Ascending aorta (tissue), 2 donors: ENCODE results near the gene RRP8. TPM values are rescaled to one million over a fixed set of nuclear protein-coding genes. Genes with fewer than 3 reads are reported as not detected.

ENCODE experiments used
- DNase-seq, 2 donors: peaks; one replicate each; pipeline ENCODE4 v3.0.0-alpha.2; 2019; ENCODE audit warnings: low spot score in 2 of 2
- H3K27ac ChIP-seq, 2 donors: fragments of 200-600 bp; sonication (generic); one replicate each; pipeline ENCODE4 v1.5.1; 2016 to 2017; ENCODE audit warnings: mild to moderate bottlenecking in 1 of 2
- H3K27me3 ChIP-seq: fragments of 200-600 bp; sonication (generic); one replicate; pipeline ENCODE4 v1.5.1; 2017
- H3K36me3 ChIP-seq, 2 donors: fragments of 200-600 bp; sonication (generic); one replicate each; pipeline ENCODE4 v1.5.1; 2016
- H3K4me1 ChIP-seq, 2 donors: fragments of 200-600 bp; sonication (generic); one replicate each; pipeline ENCODE4 v1.5.1; 2016 to 2017; ENCODE audit warnings: mild to moderate bottlenecking in 1 of 2
- H3K4me3 ChIP-seq, 2 donors: fragments of 200-600 bp; sonication (generic); one replicate each; pipeline ENCODE4 v1.5.1; 2016 to 2017; ENCODE audit warnings: mild to moderate bottlenecking in 1 of 2
- H3K9me3 ChIP-seq, 2 donors: fragments of 200-600 bp; sonication (generic); one replicate each; pipeline ENCODE4 v1.5.1; 2016
- CTCF ChIP-seq, 3 experiments: fragments of 200-600 bp in 2 of 3; fragments of 450-650 bp in 1 of 3; sonication (generic) in 2 of 3; IDR thresholded peaks; one replicate each; pipeline ENCODE4 v1.5.1; 2016 to 2019; ENCODE audit warnings: antibody characterized with exemption in 3 of 3, mild to moderate bottlenecking in 1 of 3, moderate library complexity in 1 of 3
- intact Hi-C: fragments of 100-400 bp; cut with DNase I; formaldehyde crosslinking; loops from one replicate; pipeline ENCODE4 v1.15.1; 2023
- total RNA-seq: library from RNA; depleted of rRNA; stranded (reverse); fragments of >200 nt; gene quantifications from one replicate; pipeline ENCODE4 v1.1.0, GENCODE V29; 2016

The RRP8 gene
- total RNA-seq, 1 donor from 2014 or later: 9.2 TPM

GRCh38 chr11:6546735-6547134 is 56.7 kb downstream of the RRP8 start:
- Histone ChIP-seq H3K27ac (no peak overlapping the region), H3K9me3 (no peaks in the 10 kb centered on the region), H3K4me3 (no peak overlapping the region), H3K4me1 (no peaks in the 10 kb centered on the region), H3K27me3 (no peaks in the 10 kb centered on the region), H3K36me3 (peaks cover 4 to 24% of the 10 kb centered on the region in 2 donors)
- TF ChIP-seq CTCF (IDR thresholded peaks at IDR 0.05): no peak
- DNase-seq: no peak
- intact Hi-C loops: no loop called here

- Histone ChIP-seq H3K36me3 (peaks cover 4 to 24% of the 10 kb centered on the region in 2 donors), H3K27me3 (no peaks in the 10 kb centered on the region), H3K4me3 (no peak overlapping the region), H3K9me3 (no peaks in the 10 kb centered on the region), H3K4me1 (no peaks in the 10 kb centered on the region), H3K27ac (no peak overlapping the region)
- no peak for DNase-seq
- TF ChIP-seq CTCF (IDR thresholded peaks at IDR 0.05): no peak
- intact Hi-C loops: no loop called here
Measured at GRCh38 chr11:6545917-6546605, 57.4 kb downstream of the RRP8 start.

Other genes with a start within 250 kb of the RRP8 start
- 48.6 TPM for gene SMPD1, start 213.1 kb downstream of the RRP8 start, total RNA-seq
- gene APBB1, start 184.5 kb downstream of the RRP8 start, total RNA-seq: 29.2 TPM
- 16.8 TPM for gene HPX, start 162.6 kb downstream of the RRP8 start, total RNA-seq
- 33.8 TPM for gene TRIM3, start 129.7 kb downstream of the RRP8 start, total RNA-seq
- 87.8 TPM for gene ARFIP2, start 122.3 kb downstream of the RRP8 start, total RNA-seq
- 19.2 TPM for gene TIMM10B, start 122.1 kb downstream of the RRP8 start, total RNA-seq
- 2.3 TPM for gene DNHD1, start 106.3 kb downstream of the RRP8 start, total RNA-seq
- gene ILK, start 158 bp upstream of the RRP8 start, total RNA-seq: 183 TPM
- gene TAF10, start 8.6 kb upstream of the RRP8 start, total RNA-seq: 76.0 TPM
- 96.7 TPM for gene TPP1, start 15.8 kb upstream of the RRP8 start, total RNA-seq
- gene DCHS1, start 52.2 kb upstream of the RRP8 start, total RNA-seq: 58.0 TPM
- 12.9 TPM for gene MRPL17, start 79.7 kb upstream of the RRP8 start, total RNA-seq
- gene OR2AG2, start 168.4 kb upstream of the RRP8 start, total RNA-seq: 0.43 TPM
- not detected for gene OR2AG1, start 179.4 kb upstream of the RRP8 start, total RNA-seq
- not detected for gene OR6A2, start 196.1 kb upstream of the RRP8 start, total RNA-seq
- gene OR10A5, start 242.1 kb upstream of the RRP8 start, total RNA-seq: not detected